Measurements from ENCODE around the gene EPHB1.
"Not testable (repeated sequence)": the region's sequence is repeated elsewhere in the genome, so short reads cannot be mapped to it uniquely, and the experiment has no call there.

The EPHB1 gene

GRCh38 chr3:135084976-135085375 lies 289.9 kb downstream of the EPHB1 start:
- no peak for DNase-seq (ENCODE audit: low read depth)

- DNase-seq (ENCODE audit: low read depth), result no peak
Measured at GRCh38 chr3:135085652-135086436, 290.8 kb downstream of the EPHB1 start.

- DNase-seq (ENCODE audit: low read depth), result no peak
Measured at GRCh38 chr3:135087782-135088181, 292.7 kb downstream of the EPHB1 start.

- no peak for DNase-seq (ENCODE audit: low read depth)
Measured at GRCh38 chr3:135089451-135089850, 294.4 kb downstream of the EPHB1 start.

- no peak for DNase-seq (ENCODE audit: low read depth)
Measured at GRCh38 chr3:135090020-135090717, 295.1 kb downstream of the EPHB1 start.

GRCh38 chr3:135091946-135092345 lies 296.9 kb downstream of the EPHB1 start:
- DNase-seq (ENCODE audit: low read depth), result no peak

- no peak for DNase-seq (ENCODE audit: low read depth)
Measured at GRCh38 chr3:135093121-135093520, 298.1 kb downstream of the EPHB1 start.

GRCh38 chr3:135097276-135097946 lies 302.4 kb downstream of the EPHB1 start:
- no peak for DNase-seq (ENCODE audit: low read depth)

- no peak for DNase-seq (ENCODE audit: low read depth)
Measured at GRCh38 chr3:135099734-135100355, 304.8 kb downstream of the EPHB1 start.

GRCh38 chr3:135100366-135100765 lies 305.3 kb downstream of the EPHB1 start:
- no peak for DNase-seq (ENCODE audit: low read depth)

- no peak for DNase-seq (ENCODE audit: low read depth)
Measured at GRCh38 chr3:135103917-135104316, 308.9 kb downstream of the EPHB1 start.

- no peak for DNase-seq (ENCODE audit: low read depth)
Measured at GRCh38 chr3:135106445-135106844, 311.4 kb downstream of the EPHB1 start.

- no peak for DNase-seq (ENCODE audit: low read depth)
Measured at GRCh38 chr3:135107043-135107442, 312.0 kb downstream of the EPHB1 start.

- no peak for DNase-seq (ENCODE audit: low read depth)
Measured at GRCh38 chr3:135109681-135110080, 314.6 kb downstream of the EPHB1 start.

GRCh38 chr3:135114551-135114950 lies 319.5 kb downstream of the EPHB1 start:
- not testable (repeated sequence) for DNase-seq (ENCODE audit: low read depth)

- DNase-seq (ENCODE audit: low read depth), result no peak
Measured at GRCh38 chr3:135117977-135118376, 322.9 kb downstream of the EPHB1 start.

GRCh38 chr3:135118792-135119191 lies 323.7 kb downstream of the EPHB1 start:
- DNase-seq (ENCODE audit: low read depth), result no peak

GRCh38 chr3:135125171-135125801 lies 330.2 kb downstream of the EPHB1 start:
- no peak for DNase-seq (ENCODE audit: low read depth)

- DNase-seq (ENCODE audit: low read depth), result no peak
Measured at GRCh38 chr3:135127946-135128470, 332.9 kb downstream of the EPHB1 start.

- no peak for DNase-seq (ENCODE audit: low read depth)
Measured at GRCh38 chr3:135128818-135129217, 333.8 kb downstream of the EPHB1 start.

GRCh38 chr3:135131290-135131689 lies 336.2 kb downstream of the EPHB1 start:
- no peak for DNase-seq (ENCODE audit: low read depth)

Data from stimulated activated CD8-positive, alpha-beta memory T cell treated with anti-CD3 and anti-CD28 coated beads, Interleukin-12 subunit alpha, Interleukin-12 subunit beta, amount 100 ng/mL, for 1 hour (primary cell).